Smooth muscle cell (in vitro differentiated cells): ENCODE results near the gene OBP2B. TPM values are rescaled to one million over a fixed set of nuclear protein-coding genes. Genes with fewer than 3 reads are reported as not detected.

Experiments
- DNase-seq: peaks from one replicate; lab custom pipeline; 2025; ENCODE audit not compliant: unreplicated experiment; lab: John Stamatoyannopoulos, UW
- H2AFZ ChIP-seq: fragments of 200-600 bp; sonication (generic); 2 replicates; pipeline ENCODE4 v1.6.0; 2016; ENCODE audit warnings: antibody characterized with exemption, low read depth, mild to moderate bottlenecking
- H3F3A ChIP-seq: fragments of 200-600 bp; sonication (generic); 2 replicates; pipeline ENCODE4 v1.6.0; 2017; ENCODE audit warnings: antibody characterized with exemption, low read depth
- H3K27ac ChIP-seq: fragments of 200-600 bp; sonication (generic); 2 replicates; pipeline ENCODE4 v1.5.1; 2016; ENCODE audit warnings: low read depth, mild to moderate bottlenecking
- H3K27me3 ChIP-seq: fragments of 200-600 bp; sonication (generic); 2 replicates; pipeline ENCODE4 v1.6.1; 2016; ENCODE audit warnings: low read depth, mild to moderate bottlenecking
- H3K36me3 ChIP-seq: fragments of 200-600 bp; sonication (generic); 2 replicates; pipeline ENCODE4 v1.5.1; 2016; ENCODE audit warnings: low read depth
- H3K4me1 ChIP-seq: fragments of 200-600 bp; sonication (generic); 2 replicates; pipeline ENCODE4 v1.5.1; 2016; ENCODE audit warnings: low read depth
- H3K4me2 ChIP-seq: fragments of 200-600 bp; sonication (generic); 2 replicates; pipeline ENCODE4 v1.6.0; 2016; ENCODE audit warnings: mild to moderate bottlenecking
- H3K4me3 ChIP-seq: fragments of 200-600 bp; sonication (generic); 2 replicates; pipeline ENCODE4 v1.5.1; 2016; ENCODE audit warnings: mild to moderate bottlenecking
- H3K79me2 ChIP-seq: fragments of 200-600 bp; sonication (generic); 2 replicates; pipeline ENCODE4 v1.6.0; 2016; ENCODE audit warnings: low read depth, mild to moderate bottlenecking
- H3K9ac ChIP-seq: fragments of 200-600 bp; sonication (generic); 2 replicates; pipeline ENCODE4 v1.6.0; 2016; ENCODE audit warnings: low read depth
- H3K9me3 ChIP-seq: fragments of 200-600 bp; sonication (generic); replicated peaks from 2 replicates; pipeline ENCODE4 v1.5.1; 2016; ENCODE audit warnings: low read depth
- H4K20me1 ChIP-seq: fragments of 200-600 bp; sonication (generic); 2 replicates; pipeline ENCODE4 v1.6.0; 2016; ENCODE audit warnings: low read depth
- WGBS: methylation state at CpG from one replicate; pipeline ENCODE4 v1.1.7; 2016; ENCODE audit warnings: low lambda C conversion rate; 5-methylcytosine and 5-hydroxymethylcytosine counted together
- polyA plus RNA-seq: library from polyadenylated mRNA; unstranded; fragments of >200 nt; fragmentation: Nextera tagmentation; extraction: Ambion mirVana; gene quantifications from 2 replicates; pipeline ENCODE4 v1.2.1, GENCODE V29; 2016
- total RNA-seq: library from RNA; depleted of rRNA; stranded (reverse); fragments of >200 nt; gene quantifications from 2 replicates; pipeline ENCODE4 v1.2.3, GENCODE V29; 2014
- TF ChIP-seq, protein P1 (sequence below): fragments of 200-600 bp; sonication (generic); IDR thresholded peaks from 2 replicates; pipeline ENCODE4 v1.5.1; 2017; ENCODE audit warnings: borderline replicate concordance, mild to moderate bottlenecking, antibody characterized with exemption; ENCODE audit not compliant: insufficient read depth, poor library complexity, severe bottlenecking

OBP2B gene
- total and polyA plus RNA-seq, 2 experiments from 2014 or later, result not detected

DNA sequence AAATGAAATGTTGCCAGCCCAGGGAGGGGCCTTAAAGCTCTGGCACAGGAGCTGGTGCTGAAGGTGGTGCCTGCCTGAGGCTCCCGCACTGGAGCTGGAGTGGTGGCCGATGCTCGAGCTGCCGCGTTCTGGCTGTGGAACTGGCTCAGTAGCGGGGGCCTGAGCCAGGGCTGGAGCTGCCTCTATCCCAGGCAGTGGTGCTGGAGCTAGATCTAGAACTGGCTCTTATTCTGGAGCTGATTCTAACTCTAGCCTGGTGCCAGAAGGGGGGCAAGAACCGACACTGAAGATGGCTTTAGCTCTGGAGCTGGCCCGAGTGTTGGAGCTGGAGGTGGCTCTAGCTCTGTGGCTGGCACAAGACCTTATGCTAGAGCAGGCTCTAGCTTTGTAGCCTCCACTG, 19.2 kb downstream of the OBP2B start:
- no peaks in the 10 kb centered on the region for H3K36me3 ChIP-seq
- H3K9me3 ChIP-seq, result no peaks in the 10 kb centered on the region
- H4K20me1 ChIP-seq, result no peaks in the 10 kb centered on the region
- DNase-seq, result no peak
- TF ChIP-seq, protein P1, sequence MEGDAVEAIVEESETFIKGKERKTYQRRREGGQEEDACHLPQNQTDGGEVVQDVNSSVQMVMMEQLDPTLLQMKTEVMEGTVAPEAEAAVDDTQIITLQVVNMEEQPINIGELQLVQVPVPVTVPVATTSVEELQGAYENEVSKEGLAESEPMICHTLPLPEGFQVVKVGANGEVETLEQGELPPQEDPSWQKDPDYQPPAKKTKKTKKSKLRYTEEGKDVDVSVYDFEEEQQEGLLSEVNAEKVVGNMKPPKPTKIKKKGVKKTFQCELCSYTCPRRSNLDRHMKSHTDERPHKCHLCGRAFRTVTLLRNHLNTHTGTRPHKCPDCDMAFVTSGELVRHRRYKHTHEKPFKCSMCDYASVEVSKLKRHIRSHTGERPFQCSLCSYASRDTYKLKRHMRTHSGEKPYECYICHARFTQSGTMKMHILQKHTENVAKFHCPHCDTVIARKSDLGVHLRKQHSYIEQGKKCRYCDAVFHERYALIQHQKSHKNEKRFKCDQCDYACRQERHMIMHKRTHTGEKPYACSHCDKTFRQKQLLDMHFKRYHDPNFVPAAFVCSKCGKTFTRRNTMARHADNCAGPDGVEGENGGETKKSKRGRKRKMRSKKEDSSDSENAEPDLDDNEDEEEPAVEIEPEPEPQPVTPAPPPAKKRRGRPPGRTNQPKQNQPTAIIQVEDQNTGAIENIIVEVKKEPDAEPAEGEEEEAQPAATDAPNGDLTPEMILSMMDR, result no peak
- WGBS, result 92% methylated on average over 8 of the region's 8 CpGs
- H3K9ac ChIP-seq, result no peak overlapping the region
- H3K27ac ChIP-seq, result no peak overlapping the region
- peaks cover under 1% of the 10 kb centered on the region for H3F3A ChIP-seq
- H3K4me2 ChIP-seq, result no peak overlapping the region
- no peak overlapping the region for H3K4me3 ChIP-seq
- no peak overlapping the region for H2AFZ ChIP-seq
- H3K4me1 ChIP-seq, result no peaks in the 10 kb centered on the region
- no peaks in the 10 kb centered on the region for H3K79me2 ChIP-seq
- peaks cover 22% of the 10 kb centered on the region for H3K27me3 ChIP-seq

DNA sequence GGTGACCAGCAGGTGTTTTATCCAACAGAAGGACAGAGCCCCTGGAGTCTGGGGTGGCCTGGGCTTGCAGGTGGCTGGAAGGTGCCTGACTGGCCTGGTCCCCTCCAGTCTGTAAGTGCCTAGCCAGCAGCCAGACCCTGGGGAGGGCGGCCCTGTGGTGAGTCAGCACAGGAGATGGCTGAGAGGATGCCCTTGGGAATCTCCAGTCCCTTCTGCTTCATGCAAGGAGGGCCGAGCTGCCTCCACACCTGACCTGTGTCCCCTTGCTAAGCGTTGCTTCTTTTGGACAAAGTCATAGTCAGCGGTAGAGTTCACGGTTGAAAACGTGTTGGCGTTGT, 20.2 kb downstream of the OBP2B start:
- Histone ChIP-seq H3K79me2 (no peaks in the 10 kb centered on the region), H3K27me3 (peaks cover 22% of the 10 kb centered on the region), H3K4me2 (no peak overlapping the region), H3K36me3 (no peaks in the 10 kb centered on the region), H4K20me1 (no peaks in the 10 kb centered on the region), H3K9me3 (no peaks in the 10 kb centered on the region), H3K27ac (no peak overlapping the region), H3F3A (peaks cover 4% of the 10 kb centered on the region), H3K9ac (no peak overlapping the region), H3K4me3 (no peak overlapping the region), H2AFZ (no peak overlapping the region), H3K4me1 (no peaks in the 10 kb centered on the region)
- WGBS, result 86% methylated on average over 7 of the region's 7 CpGs
- TF ChIP-seq, protein P1, result no peak
- DNase-seq, result no peak

DNA sequence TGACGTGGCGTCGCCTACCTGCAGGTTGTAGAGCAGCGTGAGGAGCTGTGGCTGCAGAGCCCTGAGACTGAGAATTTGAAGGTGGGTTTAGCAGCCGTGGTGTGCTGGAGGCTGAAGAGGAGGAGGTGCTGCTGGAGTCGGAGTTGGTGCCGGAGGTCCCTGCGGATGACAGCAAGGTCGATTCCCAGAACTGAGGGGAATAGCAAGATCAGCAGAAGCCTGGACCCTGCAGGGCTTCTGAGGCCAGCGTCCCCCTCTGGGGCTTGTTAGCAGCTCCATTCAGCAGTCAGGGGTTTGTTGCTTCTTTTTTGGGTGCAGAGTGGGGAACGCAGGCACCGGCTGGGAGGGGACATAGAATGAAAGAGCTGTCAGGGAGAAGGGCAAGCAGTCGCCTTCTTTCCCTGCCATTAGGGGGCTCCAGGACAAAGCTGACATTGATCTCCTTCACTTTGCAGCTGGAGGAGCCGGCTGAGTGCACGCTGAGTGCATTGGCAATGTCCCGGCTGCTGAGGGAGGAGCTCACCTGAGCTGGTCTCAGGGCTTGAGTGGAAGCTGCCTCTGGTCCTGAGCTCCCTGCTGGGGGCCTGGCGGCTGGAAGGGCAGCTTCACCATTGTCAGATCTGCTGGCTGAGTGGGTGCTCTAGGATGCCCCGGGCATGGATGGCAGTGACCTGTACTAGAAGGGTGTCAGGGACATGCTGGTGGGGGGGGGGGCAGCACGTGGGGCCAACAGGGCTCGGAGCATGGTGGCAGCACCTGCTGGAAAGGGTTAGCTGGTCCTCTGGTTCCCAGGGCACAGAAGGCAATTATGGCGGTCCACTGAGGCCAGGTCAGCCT, 20.8 kb downstream of the OBP2B start:
- Histone ChIP-seq H3K36me3 (no peaks in the 10 kb centered on the region), H3K4me2 (no peak overlapping the region), H3K4me1 (no peaks in the 10 kb centered on the region), H3K27me3 (peaks cover 20% of the 10 kb centered on the region), H3K4me3 (no peak overlapping the region), H3K9ac (no peak overlapping the region), H2AFZ (no peak overlapping the region), H3K27ac (no peak overlapping the region), H3F3A (peaks cover 4% of the 10 kb centered on the region), H3K79me2 (no peaks in the 10 kb centered on the region), H3K9me3 (no peaks in the 10 kb centered on the region), H4K20me1 (no peaks in the 10 kb centered on the region)
- 59% methylated on average over 20 of the region's 21 CpGs for WGBS
- TF ChIP-seq, protein P1, result peak; percentile 20
- DNase-seq, result no peak

DNA sequence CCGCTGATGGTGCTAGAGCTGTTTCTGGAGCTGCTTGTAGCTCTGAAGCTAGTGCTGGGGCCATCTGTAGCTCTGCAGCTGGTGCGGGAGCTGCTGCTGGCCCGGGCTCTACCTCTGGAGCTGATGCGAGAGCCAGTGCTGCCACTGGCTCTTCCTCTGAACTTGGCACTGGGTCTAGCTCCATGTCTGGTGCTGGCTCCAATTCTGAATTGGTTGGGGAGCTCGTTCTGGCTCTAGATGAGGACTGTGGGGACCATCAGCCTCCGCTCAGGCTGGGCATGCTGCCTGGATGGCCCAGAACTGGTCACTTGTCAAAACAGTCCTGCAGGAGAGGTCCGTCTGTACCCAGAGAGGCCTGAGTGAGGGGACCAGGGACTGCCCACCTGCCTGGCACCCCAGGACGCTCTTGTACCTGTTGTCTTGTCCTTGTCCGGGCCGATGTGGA, 21.5 kb downstream of the OBP2B start:
- Histone ChIP-seq H3K9ac (no peak overlapping the region), H3K9me3 (no peaks in the 10 kb centered on the region), H3K36me3 (no peaks in the 10 kb centered on the region), H3K79me2 (no peaks in the 10 kb centered on the region), H3K4me3 (no peak overlapping the region), H4K20me1 (no peaks in the 10 kb centered on the region), H2AFZ (no peak overlapping the region), H3K27ac (no peak overlapping the region), H3K27me3 (peaks cover 23% of the 10 kb centered on the region), H3K4me2 (no peak overlapping the region), H3K4me1 (no peaks in the 10 kb centered on the region), H3F3A (peaks cover 4% of the 10 kb centered on the region)
- 84% methylated on average over 10 of the region's 10 CpGs for WGBS
- DNase-seq, result no peak
- TF ChIP-seq, protein P1, result no peak
